IMR-90 (cell line): ENCODE data around the gene TTC3. TPM values are rescaled to one million over a fixed set of nuclear protein-coding genes. Genes with fewer than 3 reads are reported as not detected.

Experiments used
- ATAC-seq: fragments of 200-7000 bp; cut with Tn5 transposase; 2 replicates; pipeline ENCODE4 v1.9.1; 2020; ENCODE audit warnings: low read depth, mild to moderate bottlenecking, moderate library complexity
- BruUV-seq: library from RNA; stranded (reverse); fragments of 400-500 nt; replicated peaks from 2 replicates; lab custom pipeline; 2021; lab: Mats Ljungman, UMichigan
- CTCF ChIA-PET: fragments of 300-600 bp; formaldehyde crosslinking; extraction: SDS; loops from one replicate; lab custom pipeline; 2021; ENCODE audit warnings: antibody characterized with exemption; lab: Yijun Ruan, JAX
- POLR2A ChIA-PET: fragments of 300-600 bp; sonication (Branson Sonifier 250); formaldehyde crosslinking; loops from one replicate; lab custom pipeline; 2022; ENCODE audit warnings: antibody characterized with exemption; ENCODE audit not compliant: unreplicated experiment; lab: Charles Lee
- DNase-seq: peaks from one replicate; pipeline ENCODE4 v3.0.0; 2013
- H2AFZ ChIP-seq: replicated peaks from 2 replicates; pipeline ENCODE3; 2013; ENCODE audit warnings: low read length, mild to moderate bottlenecking; ENCODE audit not compliant: poor library complexity
- H2AK5ac ChIP-seq: 2 replicates; pipeline ENCODE4 v1.6.1; 2013; ENCODE audit warnings: low read depth, low read length, inconsistent platforms
- H2AK9ac ChIP-seq: replicated peaks from 2 replicates; pipeline ENCODE3; 2013; ENCODE audit warnings: mild to moderate bottlenecking, low read depth, low read length, moderate library complexity; ENCODE audit not compliant: poor library complexity
- H2BK120ac ChIP-seq: 2 replicates; pipeline ENCODE4 v1.6.1; 2013; ENCODE audit warnings: low read depth, low read length, inconsistent platforms
- H2BK15ac ChIP-seq: 3 replicates; pipeline ENCODE4 v1.6.1; 2013; ENCODE audit warnings: low read depth, low read length, inconsistent platforms
- H2BK20ac ChIP-seq: 2 replicates; pipeline ENCODE4 v1.6.1; 2013; ENCODE audit warnings: low read depth, mild to moderate bottlenecking, inconsistent platforms, low read length, moderate library complexity
- H2BK5ac ChIP-seq: 2 replicates; pipeline ENCODE4 v1.6.1; 2013; ENCODE audit warnings: mild to moderate bottlenecking, low read depth, low read length, inconsistent platforms; ENCODE audit not compliant: poor library complexity, severe bottlenecking
- H3K14ac ChIP-seq: replicated peaks from 2 replicates; pipeline ENCODE4 v1.6.1; 2013; ENCODE audit warnings: low read depth, low read length, inconsistent platforms
- H3K18ac ChIP-seq: 2 replicates; pipeline ENCODE4 v1.6.1; 2013; ENCODE audit warnings: low read depth, low read length, control low read depth
- H3K23ac ChIP-seq: 2 replicates; pipeline ENCODE4 v1.6.1; 2013; ENCODE audit warnings: low read depth, low read length, inconsistent platforms
- H3K27ac ChIP-seq: 2 replicates; pipeline ENCODE4 v1.5.1; 2013; ENCODE audit warnings: mild to moderate bottlenecking, control low read depth, low read length; ENCODE audit not compliant: insufficient read depth
- H3K27me3 ChIP-seq: 2 replicates; pipeline ENCODE4 v1.6.1; 2013; ENCODE audit warnings: low read length; ENCODE audit not compliant: control insufficient read depth, insufficient read depth
- H3K36me3 ChIP-seq: 2 replicates; pipeline ENCODE4 v1.6.1; 2013; ENCODE audit warnings: low read length, mixed read lengths; ENCODE audit not compliant: control insufficient read depth, insufficient read depth
- H3K4ac ChIP-seq: 2 replicates; pipeline ENCODE4 v1.6.1; 2013; ENCODE audit warnings: low read depth, low read length, inconsistent platforms
- H3K4me1 ChIP-seq: 2 replicates; pipeline ENCODE4 v1.6.1; 2013; ENCODE audit warnings: low read length, mixed read lengths; ENCODE audit not compliant: control insufficient read depth, insufficient read depth
- H3K4me2 ChIP-seq: 2 replicates; pipeline ENCODE4 v1.6.1; 2013; ENCODE audit warnings: low read depth, mild to moderate bottlenecking, control low read depth, low read length, moderate library complexity
- H3K4me3 ChIP-seq: 2 replicates; pipeline ENCODE4 v1.5.1; 2013; ENCODE audit warnings: low read depth, mild to moderate bottlenecking, control low read depth, low read length, moderate library complexity; ENCODE audit not compliant: insufficient read depth
- H3K56ac ChIP-seq: 2 replicates; pipeline ENCODE4 v1.6.1; 2013; ENCODE audit warnings: low read length, inconsistent platforms; ENCODE audit not compliant: insufficient read depth; ENCODE audit errors: extremely low read depth
- H3K79me1 ChIP-seq, 2 experiments: 2 replicates each; pipeline ENCODE4 v1.6.1; 2013; ENCODE audit warnings: low read length in 2 of 2, inconsistent platforms in 1 of 2, low read depth in 1 of 2
- H3K9ac ChIP-seq: 2 replicates; pipeline ENCODE4 v1.6.1; 2013; ENCODE audit warnings: low read depth, low read length, control low read depth
- H3K9me1 ChIP-seq: 2 replicates; pipeline ENCODE4 v1.6.1; 2013; ENCODE audit warnings: low read length, inconsistent platforms; ENCODE audit not compliant: insufficient read depth
- H3K9me3 ChIP-seq: 2 replicates; pipeline ENCODE4 v1.6.1; 2013; ENCODE audit warnings: low read length; ENCODE audit not compliant: control insufficient read depth, insufficient read depth
- H4K20me1 ChIP-seq: 2 replicates; pipeline ENCODE4 v1.6.1; 2013; ENCODE audit warnings: low read length, inconsistent platforms; ENCODE audit not compliant: insufficient read depth
- H4K5ac ChIP-seq: 2 replicates; pipeline ENCODE4 v1.6.1; 2013; ENCODE audit warnings: mild to moderate bottlenecking, low read depth, low read length, control low read depth
- H4K8ac ChIP-seq, 2 experiments: 2 replicates each; pipeline ENCODE4 v1.6.1; 2013; ENCODE audit warnings: low read depth in 2 of 2, low read length in 2 of 2, control low read depth in 1 of 2, inconsistent platforms in 1 of 2
- H4K91ac ChIP-seq: 2 replicates; pipeline ENCODE4 v1.6.1; 2013; ENCODE audit warnings: low read depth, low read length, inconsistent platforms; ENCODE audit not compliant: insufficient read depth
- BHLHE40 ChIP-seq: fragments of 150-350 bp; IDR thresholded peaks from 2 replicates; pipeline ENCODE4 v1.6.1; 2016; ENCODE audit warnings: mild to moderate bottlenecking, low read depth, low read length
- CEBPB ChIP-seq: IDR thresholded peaks from 2 replicates; pipeline ENCODE4 v1.6.1; 2012; ENCODE audit warnings: low read depth, low read length, improper control_type of control experiment
- CHD1 ChIP-seq: IDR thresholded peaks from 2 replicates; pipeline ENCODE4 v1.6.1; 2012; ENCODE audit warnings: low read depth, low read length, improper control_type of control experiment
- CTCF ChIP-seq: conservative IDR thresholded peaks from 2 replicates; pipeline ENCODE4 v1.5.1; 2012; ENCODE audit warnings: mild to moderate bottlenecking, low read depth, low read length, improper control_type of control experiment
- ELK1 ChIP-seq: fragments of 150-350 bp; IDR thresholded peaks from 2 replicates; pipeline ENCODE4 v1.6.1; 2016; ENCODE audit warnings: low read depth, mild to moderate bottlenecking, low read length, moderate library complexity, borderline replicate concordance
- FOS ChIP-seq: fragments of 150-350 bp; IDR thresholded peaks from 2 replicates; pipeline ENCODE4 v1.6.1; 2016; ENCODE audit warnings: low read depth, low read length
- MAZ ChIP-seq: IDR thresholded peaks from 2 replicates; pipeline ENCODE4 v1.6.1; 2012; ENCODE audit warnings: low read depth, mild to moderate bottlenecking, low read length, improper control_type of control experiment, moderate library complexity, borderline replicate concordance
- MXI1 ChIP-seq: IDR thresholded peaks from 2 replicates; pipeline ENCODE4 v1.6.1; 2012; ENCODE audit warnings: low read depth, mild to moderate bottlenecking, low read length, moderate library complexity, borderline replicate concordance
- NFE2L2 ChIP-seq: fragments of 150-350 bp; IDR thresholded peaks from 2 replicates; pipeline ENCODE4 v1.6.1; 2016; ENCODE audit warnings: low read depth, mild to moderate bottlenecking, low read length
- POLR2A ChIP-seq: IDR thresholded peaks from 2 replicates; pipeline ENCODE4 v1.6.1; 2012; ENCODE audit warnings: mild to moderate bottlenecking, low read depth, low read length
- RAD21 ChIP-seq: IDR thresholded peaks from 2 replicates; pipeline ENCODE4 v1.6.1; 2012; ENCODE audit warnings: low read length, improper control_type of control experiment
- RFX5 ChIP-seq: IDR thresholded peaks from 2 replicates; pipeline ENCODE4 v1.8.0; 2012; ENCODE audit warnings: low read depth, mild to moderate bottlenecking, low read length, moderate library complexity
- SMC3 ChIP-seq: fragments of 150-350 bp; IDR thresholded peaks from 2 replicates; pipeline ENCODE4 v1.6.1; 2016; ENCODE audit warnings: low read depth, mild to moderate bottlenecking, antibody characterized with exemption, low read length, moderate library complexity
- USF2 ChIP-seq: fragments of 150-350 bp; IDR thresholded peaks from 2 replicates; pipeline ENCODE4 v1.6.1; 2017; ENCODE audit warnings: mild to moderate bottlenecking, antibody characterized with exemption, low read length, low read depth
- WGBS, 2 experiments: methylation state at CpG; one replicate each; pipeline versions ENCODE4 v1.1.5 to v1.1.7; 2013; ENCODE audit warnings: missing lambda C conversion rate in 2 of 2; ENCODE audit not compliant: insufficient read length in 1 of 2; ENCODE audit errors: extremely low coverage in 2 of 2; 5-methylcytosine and 5-hydroxymethylcytosine counted together
- dilution Hi-C: fragments of 300-500 bp; cut with HindIII; formaldehyde crosslinking; loops from one replicate; pipeline ENCODE4 v1.14.3; 2018; ENCODE audit warnings: low sequenced_read_pairs; ENCODE audit not compliant: unreplicated experiment
- in situ Hi-C: fragments of 300-500 bp; cut with MboI; formaldehyde crosslinking; loops from 3 replicates; pipeline ENCODE4 v1.14.3; 2019; ENCODE audit warnings: low sequenced_read_pairs, inconsistent platforms, mixed read lengths
- intact Hi-C: fragments of 100-400 bp; cut with micrococcal nuclease; formaldehyde crosslinking; loops from 2 replicates; pipeline ENCODE4 v1.10.0; 2022
- polyA plus RNA-seq, 3 experiments: library from polyadenylated mRNA; depleted of rRNA; stranded (reverse); fragments of >200 nt; gene quantifications; 2 replicates each; pipeline ENCODE4 v1.2.3, GENCODE V29; 2012; ENCODE audit warnings: low replicate concordance in 1 of 3
- total RNA-seq: library from RNA; depleted of rRNA; stranded (reverse); fragments of >200 nt; gene quantifications from 2 replicates; pipeline ENCODE4 v1.2.3, GENCODE V29; 2012

TTC3 gene
- total and polyA plus RNA-seq, 2 of the 4 experiments (the other 2 are of a cell fraction), result 96.7 to 293 TPM

GRCh38 chr21:37061926-37062592 lies 11.0 kb upstream of the TTC3 start (continued):
- no peak for TF ChIP-seq FOS

GRCh38 chr21:37062593-37062935 lies 10.5 kb upstream of the TTC3 start:
- Histone ChIP-seq H3K4me1 (peaks cover 17% of the 10 kb centered on the region), H3K9me3 (no peaks in the 10 kb centered on the region), H3K14ac (no peak overlapping the region), H2AK5ac (0 out of 2 replicates have a peak overlapping the region, but pooled peaks have one; percentile 29), H3K27me3 (no peaks in the 10 kb centered on the region), H3K79me1 (peaks cover 0 to 4% of the 10 kb centered on the region in 2 experiments; a peak in 1 of 4 replicates), H2AFZ (no peak overlapping the region), H2BK15ac (no peak overlapping the region), H4K5ac (no peak overlapping the region), H3K56ac (no peak overlapping the region), H3K4me2 (no peak overlapping the region), H3K9me1 (peaks cover 19% of the 10 kb centered on the region), H2BK5ac (no peak overlapping the region), H4K20me1 (peaks cover 4% of the 10 kb centered on the region; the same call in 1 of the 2 replicates), H4K91ac (no peak overlapping the region), H2BK20ac (0 out of 2 replicates have a peak overlapping the region, but pooled peaks have one; percentile 24), H2BK120ac (no peak overlapping the region), H3K4ac (no peak overlapping the region), H3K36me3 (no peaks in the 10 kb centered on the region), H3K4me3 (no peak overlapping the region), H3K23ac (no peak overlapping the region), H2AK9ac (no peak overlapping the region), H3K9ac (no peak overlapping the region), H4K8ac (no peak overlapping the region), H3K18ac (no peak overlapping the region), H3K27ac (no peak overlapping the region)
- POLR2A ChIA-PET, result no interaction called here
- DNase-seq (no peak), ATAC-seq (no peak)
- dilution Hi-C loops (no loop called here), in situ Hi-C loops (no loop called here), intact Hi-C loops (no loop called here)
- no TSS peak for BruUV-seq
- CTCF ChIA-PET, result no interaction called here
- WGBS, 2 experiments, result 91% methylated on average over 5 of the region's 6 CpGs; no CpG with 5 or more reads in 1 of the 2 experiments
- TF ChIP-seq SMC3 (no peak), RFX5 (no peak), FOS (no peak), NFE2L2 (no peak), RAD21 (no peak), MAZ (no peak), ELK1 (no peak), USF2 (no peak), CEBPB (no peak), POLR2A (no peak), MXI1 (no peak), CHD1 (no peak), CTCF (no peak), BHLHE40 (no peak)
